ENCODE results near the gene PRR20A.
"Not testable (repeated sequence)": the region's sequence is repeated elsewhere in the genome, so short reads cannot be mapped to it uniquely, and the experiment has no call there.

PRR20A gene

DNA sequence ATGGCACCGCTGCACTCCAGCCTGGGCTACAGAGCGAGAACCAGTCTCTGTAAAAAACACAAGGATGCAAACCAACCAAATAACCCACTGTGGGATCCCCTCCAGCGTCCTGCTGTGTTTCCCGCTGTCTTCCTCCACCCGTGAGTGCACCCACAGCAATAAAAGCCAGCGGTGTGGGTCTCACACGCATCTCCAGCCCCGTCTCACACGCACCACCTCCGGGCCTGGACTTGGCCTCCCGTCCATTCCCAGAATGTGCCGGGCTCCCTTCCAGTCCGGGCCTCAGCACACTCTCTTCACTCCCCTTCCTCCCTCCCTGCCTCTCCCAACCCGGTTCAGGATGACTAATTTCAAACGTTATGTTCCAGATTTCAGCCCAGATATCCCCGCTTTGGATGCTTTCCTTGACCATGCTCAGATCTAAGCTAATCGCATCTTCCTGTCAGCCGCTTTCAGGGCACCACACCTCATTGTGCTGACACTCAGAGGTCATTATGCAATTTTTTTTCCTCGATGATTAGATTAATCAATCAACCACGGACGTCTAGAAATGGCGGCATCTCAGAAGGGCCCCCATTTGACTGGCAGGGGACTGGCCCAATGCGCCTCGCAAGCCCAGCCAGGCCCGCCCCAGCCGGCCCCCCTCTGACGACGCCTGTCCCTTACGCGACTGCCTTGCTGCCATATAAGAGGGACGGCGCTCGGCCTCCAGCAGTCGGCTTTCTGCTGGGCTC is at the start of gene PRR20A:
PRR20A (plus strand) TSS at position 684 of the 734 bp plus-strand sequence. CDS start 387 bp downstream, outside the sequence.
- DNase-seq (ENCODE audit: low spot score), result not testable (repeated sequence)

DNA sequence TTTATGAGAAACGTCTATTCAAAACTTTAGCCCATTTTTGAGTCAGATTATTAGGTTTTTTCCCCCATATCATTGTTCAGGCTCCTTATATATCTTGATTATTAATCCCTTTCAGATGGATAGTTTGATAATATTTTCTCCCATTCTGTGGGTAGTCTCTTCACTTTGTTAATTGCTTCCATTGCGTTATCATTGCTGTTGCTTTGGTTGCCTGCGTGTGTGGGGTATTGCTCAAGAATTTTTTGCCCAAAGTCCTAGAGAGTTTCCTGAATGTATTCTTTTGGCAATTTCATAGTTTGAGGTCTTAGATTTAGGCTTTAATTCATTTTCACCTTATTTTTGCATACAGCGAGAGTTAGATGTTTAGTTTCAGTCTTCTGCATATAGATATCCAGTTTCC is 25.8 kb upstream of the PRR20A start:
- no peak for DNase-seq (ENCODE audit: low spot score)

- DNase-seq (ENCODE audit: low spot score), result no peak
These were observed 17.0 kb upstream of the PRR20A start for GRCh38 chr13:57123681-57124080.

DNA sequence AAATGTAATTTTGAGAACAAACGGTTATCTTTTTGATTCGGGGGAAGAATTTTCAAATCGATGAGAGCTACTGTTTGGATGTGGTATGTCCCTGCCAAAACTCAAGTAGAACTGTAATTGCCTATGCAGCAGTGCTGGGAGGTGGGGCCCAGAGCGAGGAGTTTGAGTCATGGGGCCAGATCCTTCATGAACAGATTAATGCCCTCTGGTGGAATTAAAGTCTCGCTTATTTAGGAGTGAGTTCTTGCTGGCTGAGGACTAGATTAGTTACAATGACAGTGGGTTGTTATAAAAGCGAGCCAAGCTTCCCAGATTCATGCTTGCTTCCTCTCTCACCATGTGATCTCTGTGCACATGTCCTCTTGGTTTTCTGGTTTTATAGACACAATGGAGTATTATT is 11.8 kb upstream of the PRR20A start:
- DNase-seq (ENCODE audit: low spot score), result no peak

DNA sequence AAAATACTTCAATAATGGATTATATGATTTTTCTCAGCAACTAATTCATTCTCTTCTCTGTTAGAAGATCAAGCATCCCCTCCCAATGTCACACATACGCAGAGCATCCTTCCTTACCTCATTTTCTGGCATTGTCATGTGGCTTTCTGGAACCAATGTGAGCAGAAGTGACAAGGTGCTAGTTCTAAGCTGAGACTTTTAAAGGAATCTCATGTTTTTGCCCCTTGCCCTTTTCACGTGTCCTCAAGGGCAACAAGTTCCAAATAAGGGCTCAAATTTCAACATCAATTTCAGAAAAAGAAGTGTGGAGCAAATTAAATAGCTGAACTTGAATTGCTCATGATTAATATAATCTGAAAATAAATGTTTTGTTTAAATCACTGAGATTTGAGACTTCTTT is 4.6 kb upstream of the PRR20A start:
- DNase-seq (ENCODE audit: low spot score), result no peak

GRCh38 chr13:57137585-57137984 is 3.1 kb upstream of the PRR20A start:
- no peak for DNase-seq (ENCODE audit: low spot score)

GRCh38 chr13:57138988-57139387 is 1.7 kb upstream of the PRR20A start:
- no peak for DNase-seq (ENCODE audit: low spot score)

- DNase-seq (ENCODE audit: low spot score), result not testable (repeated sequence)
These were observed 937 bp upstream of the PRR20A start for GRCh38 chr13:57139781-57140180.

DNA sequence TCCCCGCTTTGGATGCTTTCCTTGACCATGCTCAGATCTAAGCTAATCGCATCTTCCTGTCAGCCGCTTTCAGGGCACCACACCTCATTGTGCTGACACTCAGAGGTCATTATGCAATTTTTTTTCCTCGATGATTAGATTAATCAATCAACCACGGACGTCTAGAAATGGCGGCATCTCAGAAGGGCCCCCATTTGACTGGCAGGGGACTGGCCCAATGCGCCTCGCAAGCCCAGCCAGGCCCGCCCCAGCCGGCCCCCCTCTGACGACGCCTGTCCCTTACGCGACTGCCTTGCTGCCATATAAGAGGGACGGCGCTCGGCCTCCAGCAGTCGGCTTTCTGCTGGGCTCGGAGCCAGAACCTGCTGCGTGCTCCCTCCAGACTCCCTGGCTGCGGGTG is 6.5 kb downstream of the PRR20A start, which contains the start of gene PRR20B:
PRR20B (plus strand) TSS at position 301 of the 400 bp plus-strand sequence. CDS start 387 bp downstream, outside the sequence.
- DNase-seq (ENCODE audit: low spot score), result not testable (repeated sequence)

- DNase-seq (ENCODE audit: low spot score), result not testable (repeated sequence)
These were observed 7.4 kb downstream of the PRR20A start for GRCh38 chr13:57148106-57148505.

GRCh38 chr13:57153761-57154160 is 13.0 kb downstream of the PRR20A start, which contains the start of gene PRR20C:
TSS of gene PRR20C (plus strand) at chr13:57154061. CDS start at chr13:57154448, 387 bp downstream.
- not testable (repeated sequence) for DNase-seq (ENCODE audit: low spot score)

DNA sequence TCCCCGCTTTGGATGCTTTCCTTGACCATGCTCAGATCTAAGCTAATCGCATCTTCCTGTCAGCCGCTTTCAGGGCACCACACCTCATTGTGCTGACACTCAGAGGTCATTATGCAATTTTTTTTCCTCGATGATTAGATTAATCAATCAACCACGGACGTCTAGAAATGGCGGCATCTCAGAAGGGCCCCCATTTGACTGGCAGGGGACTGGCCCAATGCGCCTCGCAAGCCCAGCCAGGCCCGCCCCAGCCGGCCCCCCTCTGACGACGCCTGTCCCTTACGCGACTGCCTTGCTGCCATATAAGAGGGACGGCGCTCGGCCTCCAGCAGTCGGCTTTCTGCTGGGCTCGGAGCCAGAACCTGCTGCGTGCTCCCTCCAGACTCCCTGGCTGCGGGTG is 19.6 kb downstream of the PRR20A start, which contains the start of gene PRR20D:
PRR20D (plus strand) TSS at position 301 of the 400 bp plus-strand sequence. CDS start 387 bp downstream, outside the sequence.
- not testable (repeated sequence) for DNase-seq (ENCODE audit: low spot score)

DNA sequence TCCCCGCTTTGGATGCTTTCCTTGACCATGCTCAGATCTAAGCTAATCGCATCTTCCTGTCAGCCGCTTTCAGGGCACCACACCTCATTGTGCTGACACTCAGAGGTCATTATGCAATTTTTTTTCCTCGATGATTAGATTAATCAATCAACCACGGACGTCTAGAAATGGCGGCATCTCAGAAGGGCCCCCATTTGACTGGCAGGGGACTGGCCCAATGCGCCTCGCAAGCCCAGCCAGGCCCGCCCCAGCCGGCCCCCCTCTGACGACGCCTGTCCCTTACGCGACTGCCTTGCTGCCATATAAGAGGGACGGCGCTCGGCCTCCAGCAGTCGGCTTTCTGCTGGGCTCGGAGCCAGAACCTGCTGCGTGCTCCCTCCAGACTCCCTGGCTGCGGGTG is 26.2 kb downstream of the PRR20A start, which contains the start of gene PRR20E:
PRR20E (plus strand) TSS at position 301 of the 400 bp plus-strand sequence. CDS start 387 bp downstream, outside the sequence.
- not testable (repeated sequence) for DNase-seq (ENCODE audit: low spot score)

GRCh38 chr13:57191667-57192066 is 50.9 kb downstream of the PRR20A start:
- DNase-seq (ENCODE audit: low spot score), result no peak

Measured in SW480 (cell line).